Body of pancreas (tissue), 4 donors: Measurements from ENCODE around the gene GTF3C2. TPM values are rescaled to one million over a fixed set of nuclear protein-coding genes. Genes with fewer than 3 reads are reported as not detected.
"Not testable (repeated sequence)": the region's sequence is repeated elsewhere in the genome, so short reads cannot be mapped to it uniquely, and the experiment has no call there.

Source experiments
- ATAC-seq: fragments of 150-250 bp; one replicate; pipeline ENCODE4 v1.9.1; 2016
- DNase-seq, 4 donors: peaks; one replicate each; pipeline ENCODE4 v3.0.0-alpha.2; 2019
- H3K27ac ChIP-seq, 4 donors: fragments of 200-600 bp; sonication (generic); 1 replicate in 3 of 4; 2 replicates in 1 of 4; pipeline versions ENCODE4 v1.5.1 to v1.6.1; 2016 to 2019; ENCODE audit warnings: mild to moderate bottlenecking in 1 of 4, mixed read lengths in 1 of 4, moderate library complexity in 1 of 4
- H3K27me3 ChIP-seq, 2 donors: fragments of 200-600 bp; sonication (generic); one replicate each; pipeline ENCODE4 v1.6.0; 2016; ENCODE audit warnings: mild to moderate bottlenecking in 1 of 2
- H3K36me3 ChIP-seq, 2 donors: fragments of 200-600 bp; sonication (generic); replicated peaks in 1 of 2; 2 replicates each; pipeline ENCODE4 v1.5.1; 2016; ENCODE audit warnings: low read depth in 2 of 2; ENCODE audit not compliant: insufficient read depth in 1 of 2
- H3K4me1 ChIP-seq: fragments of 200-600 bp; sonication (generic); one replicate; pipeline ENCODE4 v1.6.0; 2016
- H3K4me3 ChIP-seq, 2 donors: fragments of 200-600 bp; sonication (generic); 1 replicate in 1 of 2; 2 replicates in 1 of 2; pipeline ENCODE4 v1.5.1; 2016 to 2019
- H3K9me3 ChIP-seq, 3 donors: fragments of 200-600 bp; sonication (generic); 1 replicate in 2 of 3; 2 replicates in 1 of 3; pipeline ENCODE4 v1.5.1; 2016
- POLR2A ChIP-seq, 3 donors: fragments of 450-650 bp; IDR thresholded peaks; one replicate each; pipeline ENCODE4 v1.6.1; 2016; ENCODE audit warnings: antibody characterized with exemption in 3 of 3, mild to moderate bottlenecking in 2 of 3
- WGBS, 2 donors: methylation state at CpG; one replicate each; pipeline ENCODE4 v1.1.5; 2017; 5-methylcytosine and 5-hydroxymethylcytosine counted together
- intact Hi-C: fragments of 100-400 bp; cut with DNase I; formaldehyde crosslinking; loops from one replicate; pipeline ENCODE4 v1.15.1; 2023
- total RNA-seq, 2 donors: library from RNA; depleted of rRNA; stranded (reverse); fragments of >200 nt; gene quantifications; one replicate each; pipeline ENCODE4 v1.1.0, GENCODE V29; 2016
- TF ChIP-seq, protein P1 (sequence below), 7 experiments: fragments of 450-650 bp in 4 of 7; fragments of 200-600 bp in 3 of 7; sonication (generic) in 3 of 7; IDR thresholded peaks; one replicate each; pipeline ENCODE4 v1.5.1; 2016 to 2019; ENCODE audit warnings: antibody characterized with exemption in 7 of 7

The GTF3C2 gene
- total RNA-seq, 2 donors from 2014 or later: 26.2 to 73.2 TPM

DNA sequence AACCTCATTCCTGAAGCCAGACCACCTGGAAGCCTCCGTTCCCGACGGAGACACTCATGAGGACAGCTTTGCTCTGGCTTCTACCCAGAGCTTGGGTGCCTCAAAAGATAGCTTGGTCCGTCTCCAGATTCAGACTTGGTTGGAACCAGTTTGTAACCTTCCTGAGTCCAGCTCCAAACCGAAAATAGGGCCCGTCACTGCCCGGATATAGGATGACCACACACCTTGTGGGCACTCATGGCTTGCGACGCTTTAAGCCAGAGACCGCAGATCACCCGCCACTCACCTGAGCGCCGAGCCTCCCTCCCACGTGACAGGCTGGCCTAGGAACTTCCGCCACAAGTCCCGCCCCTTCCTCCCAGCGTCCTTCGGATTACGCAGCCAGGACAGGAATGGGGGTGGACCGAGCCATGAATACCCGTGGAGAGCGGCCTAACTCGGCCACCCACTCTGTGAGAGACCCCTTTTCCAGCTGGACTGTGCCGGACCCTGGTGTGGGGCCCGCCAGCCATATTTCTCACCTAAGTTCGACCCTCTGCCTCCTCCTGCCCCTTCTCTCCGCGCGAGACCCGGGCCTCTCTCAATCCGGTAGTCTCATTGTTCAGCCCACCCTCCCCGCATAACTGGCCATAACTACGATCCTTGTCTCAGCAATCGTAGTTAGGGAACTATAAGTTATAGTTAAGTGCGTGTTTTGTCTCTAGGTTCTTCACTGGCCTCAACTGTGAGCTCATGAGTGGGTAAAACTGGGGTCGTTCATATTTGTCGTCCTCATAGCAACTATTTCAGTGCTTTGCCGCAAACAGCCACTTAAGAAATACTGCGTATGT, 33.6 kb downstream of the GTF3C2 start, which contains the start of gene MPV17:
Gene MPV17, minus strand, starts transcription at position 332 of the 830 bp plus-strand sequence. CDS start 580 bp downstream, outside the sequence.
- peak; percentile 94 to 97 (median 96) for DNase-seq
- no peaks in the 10 kb centered on the region for H3K9me3 ChIP-seq
- H3K27me3 ChIP-seq: no peaks in the 10 kb centered on the region
- peaks cover 40% of the 10 kb centered on the region for H3K4me1 ChIP-seq
- 0 to 1% methylated on average over 18 to 39 of the region's 39 CpGs for WGBS, 2 donors
- TF ChIP-seq, protein P1, sequence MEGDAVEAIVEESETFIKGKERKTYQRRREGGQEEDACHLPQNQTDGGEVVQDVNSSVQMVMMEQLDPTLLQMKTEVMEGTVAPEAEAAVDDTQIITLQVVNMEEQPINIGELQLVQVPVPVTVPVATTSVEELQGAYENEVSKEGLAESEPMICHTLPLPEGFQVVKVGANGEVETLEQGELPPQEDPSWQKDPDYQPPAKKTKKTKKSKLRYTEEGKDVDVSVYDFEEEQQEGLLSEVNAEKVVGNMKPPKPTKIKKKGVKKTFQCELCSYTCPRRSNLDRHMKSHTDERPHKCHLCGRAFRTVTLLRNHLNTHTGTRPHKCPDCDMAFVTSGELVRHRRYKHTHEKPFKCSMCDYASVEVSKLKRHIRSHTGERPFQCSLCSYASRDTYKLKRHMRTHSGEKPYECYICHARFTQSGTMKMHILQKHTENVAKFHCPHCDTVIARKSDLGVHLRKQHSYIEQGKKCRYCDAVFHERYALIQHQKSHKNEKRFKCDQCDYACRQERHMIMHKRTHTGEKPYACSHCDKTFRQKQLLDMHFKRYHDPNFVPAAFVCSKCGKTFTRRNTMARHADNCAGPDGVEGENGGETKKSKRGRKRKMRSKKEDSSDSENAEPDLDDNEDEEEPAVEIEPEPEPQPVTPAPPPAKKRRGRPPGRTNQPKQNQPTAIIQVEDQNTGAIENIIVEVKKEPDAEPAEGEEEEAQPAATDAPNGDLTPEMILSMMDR (IDR thresholded peaks at IDR 0.05): peak in 2 of 7 experiments; percentile 7 to 12
- TF ChIP-seq POLR2A (IDR thresholded peaks at IDR 0.05): peak; percentile 90 to 95 (median 95)
- peak within 1 kb of the TSS; percentile 78 to 100 (median 96) for H3K27ac ChIP-seq
- peaks cover 0 to 6% of the 10 kb centered on the region in 2 donors for H3K36me3 ChIP-seq
- intact Hi-C loops: no loop called here
- ATAC-seq: peak; percentile 92
- peak within 1 kb of the TSS; percentile 13 to 69 for H3K4me3 ChIP-seq

DNA sequence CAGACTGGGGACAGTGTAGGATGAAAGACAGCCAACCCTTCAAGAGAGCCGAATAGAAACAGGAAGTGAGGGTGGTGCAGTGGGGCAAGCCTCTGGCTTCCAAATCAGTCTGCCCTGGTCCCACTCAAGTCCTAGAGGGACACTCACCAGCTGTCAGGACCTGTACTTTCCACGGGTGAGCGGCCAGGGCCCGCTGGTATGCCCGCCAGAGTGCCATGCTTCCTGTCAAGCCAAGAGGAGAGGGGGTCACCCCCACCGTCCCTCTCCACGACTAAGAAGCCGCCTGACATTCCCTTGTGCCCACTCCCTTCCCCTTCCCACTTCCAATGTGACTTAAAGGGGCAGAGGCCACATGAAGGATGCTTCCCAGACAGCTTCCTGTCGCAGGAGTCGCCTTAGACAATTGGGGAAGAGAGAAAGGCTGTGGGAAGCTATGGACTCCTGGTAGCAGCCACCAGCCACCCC, 34.2 kb downstream of the GTF3C2 start:
- Histone ChIP-seq H3K27me3 (no peaks in the 10 kb centered on the region), H3K4me1 (peaks cover 44% of the 10 kb centered on the region), H3K4me3 (peak overlapping the region; percentile 13 to 69), H3K36me3 (peaks cover 0 to 2% of the 10 kb centered on the region in 2 donors), H3K9me3 (no peaks in the 10 kb centered on the region), H3K27ac (peak overlapping the region; percentile 78 to 100 (median 96))
- ATAC-seq (peak; percentile 10), DNase-seq (peak; percentile 32 to 43 (median 35))
- WGBS, 2 donors: 0 to 3% methylated on average over 6 to 10 of the region's 10 CpGs
- intact Hi-C loops: no loop called here
- TF ChIP-seq, protein P1 (IDR thresholded peaks at IDR 0.05): no peak
- TF ChIP-seq POLR2A (IDR thresholded peaks at IDR 0.05): no peak

DNA sequence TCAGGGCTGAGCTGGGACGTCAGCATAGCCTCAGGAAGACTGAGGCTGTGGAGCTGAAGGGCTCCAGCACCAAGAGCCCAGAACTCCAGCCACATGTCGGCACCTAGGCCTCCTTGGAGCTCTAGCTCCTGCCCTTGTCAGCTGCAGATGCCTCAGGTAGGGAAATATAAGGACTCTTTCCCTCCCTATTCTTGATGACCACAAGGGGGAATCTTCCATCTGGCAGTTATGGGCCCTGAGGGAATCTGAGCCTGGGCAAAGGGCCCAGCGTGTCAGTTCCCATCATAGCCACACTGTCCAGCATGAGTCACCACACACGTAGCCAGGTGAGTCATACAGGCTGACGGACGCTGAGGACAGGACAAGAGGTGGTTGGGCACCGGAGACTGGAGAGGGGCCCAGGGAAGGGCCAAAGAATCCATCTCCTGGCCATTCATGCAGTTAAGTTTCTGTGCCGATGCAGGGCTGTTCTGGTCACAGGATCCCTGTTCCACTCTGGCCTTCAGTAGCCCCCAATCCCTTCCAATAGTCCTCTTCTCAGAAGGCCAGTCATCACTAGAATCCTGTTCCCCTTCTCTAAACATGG, 35.5 kb downstream of the GTF3C2 start:
- peak; percentile 87 to 96 (median 92) for DNase-seq
- H3K4me3 ChIP-seq: no peak overlapping the region
- peak; percentile 78 for ATAC-seq
- no peaks in the 10 kb centered on the region for H3K9me3 ChIP-seq
- 40 to 44% methylated on average over 5 to 8 of the region's 8 CpGs for WGBS, 2 donors
- H3K27ac ChIP-seq: peak overlapping the region; percentile 50 to 100 (median 96)
- no peaks in the 10 kb centered on the region for H3K36me3 ChIP-seq
- peaks cover 56% of the 10 kb centered on the region for H3K4me1 ChIP-seq
- H3K27me3 ChIP-seq: no peaks in the 10 kb centered on the region
- intact Hi-C loops: no loop called here
- peak in 2 of 3 donors; percentile 52 to 63 for TF ChIP-seq POLR2A (IDR thresholded peaks at IDR 0.05)
- TF ChIP-seq, protein P1 (IDR thresholded peaks at IDR 0.05): peak in 6 of 7 experiments; percentile 21 to 69 (median 54)

DNA sequence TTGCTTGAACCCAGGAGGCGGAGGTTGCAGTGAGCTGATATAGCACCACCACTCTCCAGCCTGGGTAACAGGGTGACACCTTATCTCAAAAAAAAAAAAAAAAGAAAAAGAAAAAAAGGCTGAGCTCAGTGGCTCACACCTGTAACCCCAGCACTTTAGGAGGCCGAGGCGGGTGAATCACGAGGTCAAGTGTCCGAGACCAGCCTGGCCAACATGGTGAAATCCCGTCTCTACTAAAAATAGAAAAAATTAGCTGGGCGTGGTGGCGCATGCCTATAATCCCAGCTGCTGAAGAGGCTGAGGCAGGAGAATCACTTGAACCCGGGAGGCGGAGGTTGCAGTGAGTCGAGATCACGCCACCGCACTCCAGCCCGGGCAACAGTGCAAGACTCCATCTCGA, 36.7 kb downstream of the GTF3C2 start:
- DNase-seq, H3K27ac ChIP-seq, ATAC-seq, H3K27me3 ChIP-seq, intact Hi-C loops, H3K4me3 ChIP-seq, H3K36me3 ChIP-seq, H3K9me3 ChIP-seq: not testable (repeated sequence)
- H3K4me1 ChIP-seq: peaks cover 57% of the 10 kb centered on the region
- WGBS, 2 donors: 89 to 96% methylated on average over 15 of the region's 15 CpGs
